Ovary (tissue), 3 donors: ENCODE measurements around the gene PRIMA1.

ENCODE experiments used
- CTCF ChIP-seq, 3 donors: fragments of 450-650 bp in 2 of 3; fragments of 200-600 bp in 1 of 3; IDR thresholded peaks; one replicate each; pipeline versions ENCODE4 v1.5.1 to v1.8.0; 2016 to 2022; ENCODE audit warnings: antibody characterized with exemption in 3 of 3, mild to moderate bottlenecking in 1 of 3
- EP300 ChIP-seq: sonication (generic); formaldehyde crosslinking; IDR thresholded peaks from one replicate; pipeline ENCODE4 v1.6.1; 2017; ENCODE audit warnings: antibody characterized with exemption
- POLR2A ChIP-seq: fragments of 450-650 bp; IDR thresholded peaks from one replicate; pipeline ENCODE4 v1.6.1; 2017; ENCODE audit warnings: antibody characterized with exemption, mild to moderate bottlenecking, moderate library complexity
- donor health status: DM: no; HTN: no; CAD: no.

GRCh38 chr14:93737634-93738033 lies 50.7 kb downstream of the PRIMA1 start:
- TF ChIP-seq CTCF (IDR thresholded peaks at IDR 0.05): no peak
- no peak for TF ChIP-seq POLR2A
- TF ChIP-seq EP300: no peak
